Activated CD8-positive, alpha-beta memory T cell treated with anti-CD3 and anti-CD28 coated beads for 1 hour (primary cell): Measurements from ENCODE around the gene MYOD1.

ENCODE experiments used
- DNase-seq, 2 donors: peaks; one replicate each; pipeline ENCODE4 v3.0.0-alpha.2; 2020; ENCODE audit warnings: low read depth in 1 of 2; ENCODE audit errors: extremely low read depth in 1 of 2

MYOD1 gene

DNA sequence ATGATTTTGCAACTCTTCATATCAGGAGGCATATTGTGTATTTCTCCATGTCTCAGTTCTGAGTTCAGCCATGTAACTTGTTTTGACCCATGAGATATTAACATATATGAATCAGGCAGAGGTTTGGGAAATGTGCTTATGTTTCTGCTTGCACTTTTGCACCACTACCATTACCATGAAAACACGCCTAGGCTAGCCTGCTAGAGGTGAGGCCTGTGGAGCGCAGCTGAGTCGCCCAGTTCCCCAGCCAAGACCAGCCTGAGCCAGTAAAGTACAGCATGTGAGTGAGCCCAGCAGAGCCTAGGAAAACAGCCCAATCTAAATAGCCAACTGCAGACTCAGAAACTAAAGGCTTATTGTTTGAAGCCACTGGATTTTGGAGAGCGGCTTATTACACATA is 18.4 kb upstream of the MYOD1 start:
- no peak for DNase-seq

DNA sequence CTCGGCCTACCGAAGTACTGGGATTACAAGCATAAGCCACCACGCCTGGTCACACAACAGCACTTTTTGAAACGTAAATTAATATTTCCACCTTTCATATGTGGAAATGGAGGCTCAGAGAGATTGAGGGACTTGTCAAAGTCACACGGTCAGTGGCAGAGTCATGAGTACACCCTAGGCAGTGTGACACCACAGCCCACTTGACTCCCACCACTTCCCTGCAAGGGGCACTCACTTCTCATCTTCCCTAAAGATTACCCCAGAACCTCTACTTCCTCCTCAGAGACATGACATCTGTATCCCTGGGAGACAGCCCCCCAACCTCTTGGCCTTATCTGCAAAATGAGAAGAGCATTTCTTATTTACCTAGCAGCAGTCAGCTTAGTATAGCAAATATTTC is 16.5 kb upstream of the MYOD1 start:
- DNase-seq, result no peak

DNA sequence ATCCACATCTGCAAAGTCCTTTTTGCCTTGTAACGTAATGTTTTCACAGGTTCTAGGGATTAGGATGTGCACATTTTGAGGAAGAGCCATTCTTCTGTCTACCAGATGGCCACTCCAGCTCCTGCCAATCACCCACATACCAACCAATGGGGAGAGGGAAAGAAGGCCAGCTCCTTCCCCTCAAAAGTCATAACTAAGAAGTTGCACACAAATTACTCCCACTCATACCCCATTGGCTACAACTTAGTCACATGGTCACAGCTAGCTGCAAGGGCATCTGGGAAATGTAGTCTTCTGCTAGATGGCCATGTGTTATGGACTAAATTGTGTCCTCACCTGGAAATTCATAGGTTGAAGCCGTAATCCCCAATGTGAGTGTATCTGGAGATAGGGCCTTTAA is 15.4 kb upstream of the MYOD1 start:
- DNase-seq, result no peak

DNA sequence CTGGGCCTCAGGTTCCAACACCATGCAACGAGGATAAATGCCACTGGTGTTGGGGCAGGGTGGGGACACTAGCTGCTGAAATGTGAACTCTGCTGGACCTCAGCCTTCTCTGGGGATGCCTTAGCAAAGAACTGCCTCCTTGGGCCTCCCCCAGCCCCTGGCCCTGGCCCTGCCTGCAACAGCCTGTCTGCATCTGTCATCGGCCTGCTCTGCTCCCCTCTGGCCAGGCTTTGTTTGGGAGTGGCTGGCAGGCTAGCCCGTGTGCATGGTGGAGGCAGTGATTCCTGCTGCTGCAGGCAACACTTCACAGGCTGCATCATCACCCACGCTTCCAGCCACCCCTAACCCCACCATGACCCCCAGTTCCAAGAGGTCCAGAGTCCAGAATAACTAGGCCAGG is 11.5 kb upstream of the MYOD1 start:
- no peak for DNase-seq

GRCh38 chr11:17711836-17712235 is 7.5 kb upstream of the MYOD1 start:
- DNase-seq, result no peak

DNA sequence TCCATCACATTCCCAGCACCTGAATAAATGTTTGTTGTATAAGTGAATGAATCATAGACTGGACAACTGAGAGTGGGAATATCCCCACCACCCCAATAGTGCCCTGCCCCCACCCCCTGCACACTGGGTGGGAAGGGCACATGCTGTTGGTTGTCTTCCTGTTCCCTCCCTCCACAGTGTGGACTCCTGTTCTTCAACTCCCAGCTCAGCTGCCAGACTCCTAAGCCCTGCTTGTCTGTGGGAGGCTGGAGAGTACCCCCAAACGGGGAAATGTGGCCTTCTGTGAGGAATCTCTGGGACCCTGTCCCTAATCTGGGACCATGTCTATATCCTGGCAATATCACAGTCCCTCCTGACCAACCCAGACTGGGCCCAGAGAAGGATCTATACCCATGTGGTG is 5.5 kb upstream of the MYOD1 start:
- DNase-seq, result no peak

GRCh38 chr11:17714356-17714854 is 5.0 kb upstream of the MYOD1 start:
- DNase-seq, result no peak

- no peak for DNase-seq
These were observed 4.5 kb upstream of the MYOD1 start for GRCh38 chr11:17714870-17715269.

DNA sequence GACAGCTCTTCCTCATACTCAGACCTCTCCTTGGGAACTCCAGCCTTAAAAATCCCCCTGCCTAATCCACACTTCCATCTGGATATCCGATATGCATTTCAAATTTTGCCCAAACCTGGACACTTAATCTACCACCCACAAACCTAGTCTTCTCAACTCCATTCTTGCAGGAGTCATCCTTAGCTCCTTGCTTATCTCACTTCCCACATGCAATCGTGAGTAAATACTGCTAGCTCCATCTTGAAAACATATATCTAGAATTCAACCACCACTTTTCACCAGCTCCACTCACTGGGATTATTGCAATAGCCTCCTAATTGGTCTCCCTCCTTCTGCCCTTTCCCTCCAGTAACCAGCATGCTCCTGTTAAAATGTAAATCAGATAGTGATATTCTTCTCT is 2.6 kb upstream of the MYOD1 start:
- DNase-seq, result no peak

- DNase-seq, result no peak
These were observed 1.4 kb upstream of the MYOD1 start for GRCh38 chr11:17718015-17718414.

GRCh38 chr11:17718510-17718962 is 835 bp upstream of the MYOD1 start:
- DNase-seq, result no peak

DNA sequence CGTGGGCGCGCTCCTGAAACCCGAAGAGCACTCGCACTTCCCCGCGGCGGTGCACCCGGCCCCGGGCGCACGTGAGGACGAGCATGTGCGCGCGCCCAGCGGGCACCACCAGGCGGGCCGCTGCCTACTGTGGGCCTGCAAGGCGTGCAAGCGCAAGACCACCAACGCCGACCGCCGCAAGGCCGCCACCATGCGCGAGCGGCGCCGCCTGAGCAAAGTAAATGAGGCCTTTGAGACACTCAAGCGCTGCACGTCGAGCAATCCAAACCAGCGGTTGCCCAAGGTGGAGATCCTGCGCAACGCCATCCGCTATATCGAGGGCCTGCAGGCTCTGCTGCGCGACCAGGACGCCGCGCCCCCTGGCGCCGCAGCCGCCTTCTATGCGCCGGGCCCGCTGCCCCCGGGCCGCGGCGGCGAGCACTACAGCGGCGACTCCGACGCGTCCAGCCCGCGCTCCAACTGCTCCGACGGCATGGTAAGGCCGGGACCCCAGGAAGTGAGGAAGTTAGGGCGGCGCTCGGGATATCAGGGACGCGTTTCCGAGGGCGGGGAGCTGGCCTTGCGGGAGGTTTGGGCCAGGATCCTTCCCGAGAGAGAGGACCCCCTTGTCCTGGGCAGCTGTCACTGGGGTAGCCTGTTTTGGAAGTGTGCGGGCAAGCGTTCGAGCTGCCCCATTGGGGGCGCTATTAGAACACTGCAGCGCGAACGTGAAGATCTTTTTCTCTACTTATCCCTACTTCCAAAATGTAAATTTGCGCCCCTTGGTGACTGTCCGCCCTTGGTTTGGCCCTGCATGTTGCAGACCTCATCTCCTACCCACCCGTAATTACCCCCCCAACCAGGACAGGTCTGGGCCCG is 796 bp downstream of the MYOD1 start:
- no peak for DNase-seq

DNA sequence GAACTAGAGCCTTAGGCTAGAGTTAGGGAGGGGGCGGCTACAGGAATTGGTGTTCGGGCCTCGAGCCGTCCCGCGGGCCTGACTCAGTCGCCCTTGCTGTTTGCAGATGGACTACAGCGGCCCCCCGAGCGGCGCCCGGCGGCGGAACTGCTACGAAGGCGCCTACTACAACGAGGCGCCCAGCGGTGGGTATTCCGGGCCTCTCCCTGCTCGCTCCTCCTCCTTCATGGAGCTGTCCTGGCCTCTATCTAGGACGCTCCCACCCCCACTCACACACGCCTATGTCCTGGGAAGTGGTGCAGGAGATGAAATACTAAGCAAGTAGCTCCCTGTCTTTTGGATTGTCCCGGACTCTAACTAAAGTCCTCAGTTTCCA is 1.4 kb downstream of the MYOD1 start:
- no peak for DNase-seq

DNA sequence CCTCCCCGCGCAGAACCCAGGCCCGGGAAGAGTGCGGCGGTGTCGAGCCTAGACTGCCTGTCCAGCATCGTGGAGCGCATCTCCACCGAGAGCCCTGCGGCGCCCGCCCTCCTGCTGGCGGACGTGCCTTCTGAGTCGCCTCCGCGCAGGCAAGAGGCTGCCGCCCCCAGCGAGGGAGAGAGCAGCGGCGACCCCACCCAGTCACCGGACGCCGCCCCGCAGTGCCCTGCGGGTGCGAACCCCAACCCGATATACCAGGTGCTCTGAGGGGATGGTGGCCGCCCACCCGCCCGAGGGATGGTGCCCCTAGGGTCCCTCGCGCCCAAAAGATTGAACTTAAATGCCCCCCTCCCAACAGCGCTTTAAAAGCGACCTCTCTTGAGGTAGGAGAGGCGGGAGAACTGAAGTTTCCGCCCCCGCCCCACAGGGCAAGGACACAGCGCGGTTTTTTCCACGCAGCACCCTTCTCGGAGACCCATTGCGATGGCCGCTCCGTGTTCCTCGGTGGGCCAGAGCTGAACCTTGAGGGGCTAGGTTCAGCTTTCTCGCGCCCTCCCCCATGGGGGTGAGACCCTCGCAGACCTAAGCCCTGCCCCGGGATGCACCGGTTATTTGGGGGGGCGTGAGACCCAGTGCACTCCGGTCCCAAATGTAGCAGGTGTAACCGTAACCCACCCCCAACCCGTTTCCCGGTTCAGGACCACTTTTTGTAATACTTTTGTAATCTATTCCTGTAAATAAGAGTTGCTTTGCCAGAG is 2.0 kb downstream of the MYOD1 start:
- DNase-seq, result no peak

- DNase-seq, result no peak
These were observed 2.8 kb downstream of the MYOD1 start for GRCh38 chr11:17722000-17722643.

DNA sequence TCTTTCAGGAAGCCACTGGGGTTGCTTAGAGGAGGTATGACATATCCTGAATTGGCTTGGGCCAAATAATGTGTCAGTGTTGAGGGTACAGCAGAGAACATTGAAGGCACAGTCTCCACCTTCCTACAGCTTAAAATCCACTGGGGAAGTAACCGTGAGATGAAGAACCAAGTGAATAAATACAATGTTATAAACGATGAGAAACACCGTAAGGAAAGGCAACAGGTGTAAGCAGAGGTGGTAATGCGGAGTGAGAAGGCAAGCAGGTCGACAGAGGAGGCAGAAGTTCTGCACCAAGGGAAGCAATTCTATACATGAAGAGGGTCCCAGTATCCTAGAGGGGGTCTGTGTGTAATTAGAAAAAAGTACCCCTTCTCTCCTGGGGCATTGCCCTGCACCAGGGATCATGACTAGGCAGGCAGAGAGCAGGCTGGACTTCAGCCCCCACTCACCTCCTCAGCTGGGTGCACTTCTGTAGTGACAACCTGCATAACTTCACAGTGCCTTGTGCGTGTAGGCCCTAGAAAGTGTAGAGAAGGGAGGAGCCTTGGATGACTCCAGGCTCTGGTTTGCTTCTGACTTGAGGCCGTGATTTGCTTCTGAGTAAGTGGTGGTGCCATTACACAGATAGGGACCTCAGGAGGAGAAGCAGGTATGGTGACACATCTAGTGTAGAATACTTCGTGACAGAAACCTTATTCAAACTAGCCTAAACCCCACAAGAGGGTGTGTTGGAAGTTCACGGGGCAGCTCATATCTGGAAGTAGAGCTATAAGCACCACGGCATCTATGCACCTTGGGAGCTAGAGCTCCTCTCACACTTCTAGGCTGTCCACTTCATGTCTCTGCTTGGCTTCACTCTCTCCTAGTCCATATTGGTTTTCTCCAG is 4.9 kb downstream of the MYOD1 start:
- no peak for DNase-seq

GRCh38 chr11:17725174-17725573 is 5.8 kb downstream of the MYOD1 start:
- DNase-seq, result no peak

DNA sequence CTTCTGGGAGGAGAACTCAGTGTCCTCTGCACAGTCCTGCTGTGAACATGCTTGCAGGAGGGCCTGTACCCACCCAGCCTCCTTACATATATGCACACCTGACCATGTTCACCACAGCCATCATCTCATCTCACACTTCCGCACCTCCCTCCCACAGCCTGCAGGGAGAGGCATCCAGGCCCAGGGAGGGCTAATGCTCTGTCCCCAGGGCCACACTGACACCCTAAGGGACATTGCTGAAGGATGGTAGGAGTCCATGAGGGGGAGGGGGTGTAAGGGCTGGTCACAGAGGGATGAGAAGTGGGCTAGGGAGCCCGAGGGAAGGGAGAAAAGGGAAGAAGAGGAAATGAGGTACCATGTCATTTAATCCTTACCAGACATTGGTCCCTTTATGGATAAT is 10.8 kb downstream of the MYOD1 start:
- no peak for DNase-seq

DNA sequence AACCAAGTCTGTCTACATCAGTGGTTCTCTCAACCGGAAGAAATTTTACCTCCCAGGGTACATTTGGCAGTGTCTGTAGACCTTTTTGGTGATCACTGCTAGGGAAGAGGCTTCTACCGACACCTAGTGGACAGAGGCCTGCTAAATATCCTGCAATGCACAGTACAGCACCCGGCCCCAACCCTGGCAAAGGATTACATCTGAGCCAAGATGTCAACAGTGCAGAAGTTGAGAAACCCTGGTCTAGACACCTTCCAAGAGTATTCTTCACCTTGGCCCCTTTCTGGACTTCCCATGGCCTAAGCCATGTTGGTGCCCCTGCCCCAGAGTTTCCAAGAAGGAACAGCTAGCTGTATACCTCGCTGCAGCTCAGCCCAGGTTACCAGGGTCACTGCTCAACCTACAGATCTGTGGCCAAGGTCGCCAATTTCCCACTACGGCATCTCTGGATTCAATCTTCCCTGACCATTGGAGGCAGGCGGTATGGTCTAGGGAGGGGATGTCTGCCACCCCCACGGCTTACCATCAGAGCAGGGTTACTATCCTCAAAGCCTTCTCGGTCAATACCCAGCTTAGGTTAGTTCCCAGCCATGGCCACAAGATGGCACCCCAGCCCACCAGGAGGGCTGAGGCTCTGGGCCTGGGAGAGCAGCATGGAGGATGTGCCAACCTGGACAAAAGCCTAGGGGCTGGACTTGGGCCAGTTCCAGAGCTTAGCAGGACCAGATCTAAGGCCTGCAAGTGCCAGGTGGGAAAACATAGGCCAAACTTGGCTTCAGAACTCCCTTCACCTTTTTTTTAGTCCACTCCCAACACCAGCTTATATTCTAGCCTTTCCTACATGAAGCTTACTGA is 11.5 kb downstream of the MYOD1 start:
- peak in 1 of 2 donors; percentile 28 for DNase-seq

GRCh38 chr11:17733261-17733660 is 13.9 kb downstream of the MYOD1 start:
- DNase-seq, result no peak
